D721Med (cell line): Measurements from ENCODE around the gene ZNF471.
A peak's percentile ranks its signal among the peaks of the same experiment; 100 is the strongest.

Experiments
- DNase-seq: peaks from one replicate; pipeline ENCODE4 v3.0.0; 2011; ENCODE audit warnings: low spot score; ENCODE audit not compliant: insufficient read length
- FAIRE-seq: peaks from 2 replicates; lab custom pipeline; 2011; peaks lifted over from hg19 to GRCh38; lab: Jason Lieb, UNC
- CTCF ChIP-seq: IDR thresholded peaks from 2 replicates; pipeline ENCODE4 v1.5.1; 2012; ENCODE audit warnings: mild to moderate bottlenecking, control low read depth; ENCODE audit not compliant: insufficient read depth; ENCODE audit errors: missing control alignments

ZNF471 gene

DNA sequence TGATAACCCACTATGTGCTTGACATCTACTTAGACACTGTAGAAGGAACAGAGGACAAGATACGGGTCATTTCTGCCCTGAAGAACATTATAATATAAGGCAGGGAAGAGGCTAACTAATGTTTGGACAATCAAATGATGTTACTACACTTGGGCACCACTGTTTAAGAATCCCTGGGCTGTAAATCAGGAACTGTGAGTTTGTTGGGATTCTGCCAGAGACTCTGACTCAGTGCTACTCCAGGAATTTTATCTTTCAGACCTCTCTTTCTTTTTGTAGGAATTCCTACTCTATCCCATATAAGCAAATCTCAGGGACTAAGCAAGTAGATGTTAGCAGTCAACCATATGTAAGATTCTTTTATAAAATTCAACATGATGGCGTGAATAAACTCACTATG, 3.1 kb upstream of the ZNF471 start:
- FAIRE-seq = no peak
- no peak for DNase-seq
- no peak for TF ChIP-seq CTCF

- TF ChIP-seq CTCF = no peak
- FAIRE-seq (no peak), DNase-seq (no peak)
Observed at GRCh38 chr19:56508290-56508778, 679 bp downstream of the ZNF471 start.

DNA sequence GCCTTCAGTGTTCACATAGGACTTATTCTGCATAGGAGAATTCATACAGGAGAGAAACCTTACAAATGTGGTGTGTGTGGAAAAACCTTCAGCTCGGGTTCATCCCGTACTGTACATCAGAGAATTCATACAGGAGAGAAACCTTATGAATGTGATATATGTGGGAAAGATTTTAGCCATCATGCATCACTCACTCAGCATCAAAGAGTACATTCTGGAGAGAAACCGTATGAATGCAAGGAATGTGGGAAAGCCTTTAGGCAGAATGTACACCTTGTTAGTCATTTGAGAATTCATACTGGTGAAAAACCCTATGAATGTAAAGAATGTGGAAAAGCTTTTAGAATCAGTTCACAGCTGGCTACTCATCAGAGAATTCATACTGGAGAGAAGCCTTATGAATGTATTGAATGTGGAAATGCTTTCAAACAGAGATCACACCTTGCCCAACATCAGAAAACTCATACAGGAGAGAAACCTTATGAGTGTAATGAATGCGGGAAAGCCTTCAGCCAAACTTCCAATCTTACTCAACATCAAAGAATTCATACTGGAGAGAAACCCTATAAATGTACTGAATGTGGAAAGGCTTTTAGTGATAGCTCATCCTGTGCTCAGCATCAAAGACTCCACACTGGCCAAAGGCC, 17.7 kb downstream of the ZNF471 start:
- FAIRE-seq (no peak), DNase-seq (no peak)
- TF ChIP-seq CTCF = no peak

GRCh38 chr19:56537442-56537841, 29.8 kb downstream of the ZNF471 start:
- no peak for FAIRE-seq
- TF ChIP-seq CTCF = no peak
- DNase-seq = no peak

DNA sequence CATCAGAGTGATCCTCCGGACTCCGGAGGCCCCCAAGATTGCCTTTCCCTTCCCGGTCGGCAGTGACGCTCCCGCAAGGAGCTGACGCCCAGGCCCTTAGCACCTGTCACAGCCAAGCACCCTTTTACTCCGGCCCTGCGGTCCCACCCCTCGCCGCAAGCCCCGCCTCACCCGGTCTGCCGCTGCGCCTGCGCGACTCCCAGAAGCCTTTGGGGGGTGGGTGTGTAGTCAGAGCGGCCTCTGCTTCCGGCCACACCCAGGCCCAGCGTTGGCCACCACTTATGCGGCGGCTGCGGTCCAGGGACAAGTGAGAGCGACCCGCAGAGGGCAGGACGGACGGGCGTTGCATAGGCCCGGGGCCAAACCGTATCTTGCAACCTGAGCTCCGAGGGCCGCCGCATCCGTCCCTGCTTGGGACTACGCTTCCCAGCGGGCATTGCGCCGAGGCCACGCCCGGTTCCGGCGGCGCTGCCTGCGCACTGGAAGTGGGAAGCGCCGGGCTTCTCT, 30.7 kb downstream of the ZNF471 start:
- no peak for TF ChIP-seq CTCF
- peak; percentile 72 for DNase-seq
- no peak for FAIRE-seq

DNA sequence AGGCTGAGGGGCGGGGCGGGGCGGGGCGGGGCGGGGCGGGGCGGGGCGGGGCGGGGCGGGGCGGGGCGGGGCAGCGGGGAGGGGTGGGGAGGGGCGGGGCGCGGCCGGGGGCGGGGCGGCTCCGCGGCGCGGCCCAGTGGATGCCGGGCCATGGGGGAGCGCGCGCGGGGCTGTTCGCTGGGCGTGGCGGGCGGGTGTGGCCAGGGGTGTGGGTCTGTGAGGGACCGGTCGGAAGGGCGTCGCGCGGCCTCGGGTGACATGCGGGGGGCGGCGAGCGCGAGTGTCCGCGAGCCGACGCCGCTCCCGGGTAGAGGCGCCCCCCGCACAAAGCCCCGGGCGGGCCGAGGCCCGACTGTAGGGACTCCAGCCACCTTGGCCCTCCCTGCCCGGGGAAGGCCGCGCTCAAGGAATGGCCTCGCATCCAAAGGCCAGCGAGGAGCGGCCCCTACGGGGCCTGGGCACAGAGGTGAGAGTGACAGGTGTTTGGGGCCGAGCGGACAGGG, 31.2 kb downstream of the ZNF471 start, which contains the start of gene ZFP28:
ZFP28 (plus strand) TSS at position 188 of the 503 bp plus-strand sequence; CDS start at position 259, 71 bp downstream.
- FAIRE-seq = no peak
- no peak for DNase-seq
- no peak for TF ChIP-seq CTCF

GRCh38 chr19:56543776-56544175, 36.1 kb downstream of the ZNF471 start:
- no peak for DNase-seq
- no peak for TF ChIP-seq CTCF
- FAIRE-seq = no peak
